Tibial nerve (tissue), 4 donors: ENCODE data around the gene CASZ1. TPM values are rescaled to one million over a fixed set of nuclear protein-coding genes. Genes with fewer than 3 reads are reported as not detected.

Experiments
- DNase-seq, 2 donors: peaks; one replicate each; pipeline ENCODE4 v3.0.0-alpha.2; 2019; ENCODE audit warnings: low spot score in 2 of 2
- H3K27ac ChIP-seq, 4 donors: fragments of 200-600 bp; sonication (generic) in 3 of 4; one replicate each; pipeline ENCODE4 v1.5.1; 2017 to 2019; ENCODE audit warnings: mild to moderate bottlenecking in 1 of 4
- H3K27me3 ChIP-seq, 2 donors: fragments of 200-600 bp; sonication (generic) in 1 of 2; one replicate each; pipeline versions ENCODE4 v1.5.1 to v1.6.0; 2017 to 2019
- H3K36me3 ChIP-seq, 3 donors: fragments of 200-600 bp; sonication (generic); one replicate each; pipeline ENCODE4 v1.5.1; 2018 to 2019
- H3K4me1 ChIP-seq, 4 donors: fragments of 200-600 bp; sonication (generic) in 3 of 4; one replicate each; pipeline ENCODE4 v1.5.1; 2017 to 2019
- H3K4me3 ChIP-seq, 4 donors: fragments of 200-600 bp; sonication (generic) in 3 of 4; one replicate each; pipeline ENCODE4 v1.5.1; 2017 to 2019; ENCODE audit warnings: mild to moderate bottlenecking in 1 of 4, moderate library complexity in 1 of 4
- H3K9me3 ChIP-seq, 4 donors: fragments of 200-600 bp; sonication (generic) in 3 of 4; one replicate each; pipeline ENCODE4 v1.5.1; 2017 to 2019
- CTCF ChIP-seq, 5 experiments: fragments of 200-600 bp in 3 of 5; fragments of 450-650 bp in 2 of 5; sonication (generic) in 3 of 5; IDR thresholded peaks; one replicate each; pipeline ENCODE4 v1.5.1; 2016 to 2019; ENCODE audit warnings: antibody characterized with exemption in 5 of 5, mild to moderate bottlenecking in 3 of 5, moderate library complexity in 2 of 5
- EP300 ChIP-seq, 2 donors: sonication (generic); formaldehyde crosslinking; IDR thresholded peaks; one replicate each; pipeline ENCODE4 v1.6.1; 2017; ENCODE audit warnings: antibody characterized with exemption in 2 of 2, mild to moderate bottlenecking in 1 of 2
- POLR2A ChIP-seq, 2 donors: fragments of 450-650 bp; IDR thresholded peaks; one replicate each; pipeline ENCODE4 v1.6.1; 2017; ENCODE audit warnings: antibody characterized with exemption in 2 of 2, mild to moderate bottlenecking in 2 of 2, moderate library complexity in 2 of 2
- WGBS, 2 donors: methylation state at CpG; one replicate each; pipeline ENCODE4 v1.1.5; 2018; 5-methylcytosine and 5-hydroxymethylcytosine counted together
- total RNA-seq, 4 donors: library from RNA; depleted of rRNA; stranded (reverse); fragments of >200 nt; gene quantifications; one replicate each; pipeline ENCODE4 v1.1.0, GENCODE V29; 2016

CASZ1 gene
- total RNA-seq, 4 donors from 2014 or later: 1.7 to 7.5 (median 5.1) TPM

GRCh38 chr1:10833630-10834557, 37.4 kb upstream of the CASZ1 start:
- Histone ChIP-seq H3K27me3 (peaks cover 0 to 94% of the 10 kb centered on the region in 2 donors), H3K36me3 (no peaks in the 10 kb centered on the region), H3K4me1 (peaks cover 0 to 10% (median 0%) of the 10 kb centered on the region in 4 donors), H3K4me3 (no peak overlapping the region), H3K9me3 (no peaks in the 10 kb centered on the region), H3K27ac (no peak overlapping the region)
- no peak for TF ChIP-seq EP300 (IDR thresholded peaks at IDR 0.05)
- TF ChIP-seq POLR2A (IDR thresholded peaks at IDR 0.05): no peak
- no peak for TF ChIP-seq CTCF (IDR thresholded peaks at IDR 0.05)
- DNase-seq: no peak
- 73 to 74% methylated on average over 9 of the region's 9 CpGs for WGBS, 2 donors

- TF ChIP-seq EP300 (IDR thresholded peaks at IDR 0.05): no peak
- TF ChIP-seq CTCF (IDR thresholded peaks at IDR 0.05): no peak
- TF ChIP-seq POLR2A (IDR thresholded peaks at IDR 0.05): no peak
- no peaks in the 10 kb centered on the region for H3K9me3 ChIP-seq
- 62 to 91% methylated on average over 3 of the region's 3 CpGs for WGBS, 2 donors
- H3K27ac ChIP-seq: no peak overlapping the region
- H3K4me3 ChIP-seq: no peak overlapping the region
- no peaks in the 10 kb centered on the region for H3K36me3 ChIP-seq
- H3K27me3 ChIP-seq: peaks cover 0 to 94% of the 10 kb centered on the region in 2 donors
- peaks cover 0 to 10% (median 0%) of the 10 kb centered on the region in 4 donors for H3K4me1 ChIP-seq
- DNase-seq: no peak
Observed at GRCh38 chr1:10832703-10833102, 36.3 kb upstream of the CASZ1 start.

GRCh38 chr1:10830961-10831668, 34.7 kb upstream of the CASZ1 start:
- WGBS, 2 donors: 72 to 80% methylated on average over 10 of the region's 10 CpGs
- Histone ChIP-seq H3K27me3 (peaks cover 0 to 92% of the 10 kb centered on the region in 2 donors), H3K4me1 (peaks cover 0 to 10% (median 0%) of the 10 kb centered on the region in 4 donors), H3K36me3 (no peaks in the 10 kb centered on the region), H3K9me3 (no peaks in the 10 kb centered on the region), H3K4me3 (no peak overlapping the region), H3K27ac (no peak overlapping the region)
- TF ChIP-seq POLR2A (IDR thresholded peaks at IDR 0.05) (no peak), CTCF (IDR thresholded peaks at IDR 0.05) (no peak), EP300 (IDR thresholded peaks at IDR 0.05) (no peak)
- no peak for DNase-seq

- TF ChIP-seq CTCF (IDR thresholded peaks at IDR 0.05) (no peak), EP300 (IDR thresholded peaks at IDR 0.05) (no peak), POLR2A (IDR thresholded peaks at IDR 0.05) (no peak)
- Histone ChIP-seq H3K27me3 (peaks cover 0 to 92% of the 10 kb centered on the region in 2 donors), H3K36me3 (no peaks in the 10 kb centered on the region), H3K4me1 (no peaks in the 10 kb centered on the region), H3K27ac (no peak overlapping the region), H3K9me3 (no peaks in the 10 kb centered on the region), H3K4me3 (no peak overlapping the region)
- WGBS, 2 donors: 42 to 51% methylated on average over 13 to 17 of the region's 17 CpGs
- no peak for DNase-seq
Observed at GRCh38 chr1:10829965-10830515, 33.6 kb upstream of the CASZ1 start.
